ENCODE data around the gene STIMATE.

DNA sequence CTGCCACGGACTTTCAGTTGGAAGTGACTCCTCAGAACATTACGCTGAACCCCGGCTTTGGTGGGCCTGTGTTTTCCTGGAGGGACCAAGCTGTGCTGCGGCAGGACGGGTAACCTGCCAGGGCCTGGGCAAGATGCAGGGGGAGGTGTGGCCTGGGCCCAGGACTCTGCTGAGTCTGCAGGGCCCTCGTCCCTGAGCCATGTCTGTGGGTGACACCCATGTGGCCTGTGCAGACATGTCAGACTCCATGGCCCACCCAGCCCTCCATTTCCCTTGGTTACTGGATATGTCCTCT is 107.7 kb downstream of the STIMATE start:
- TF ChIP-seq, protein P1, sequence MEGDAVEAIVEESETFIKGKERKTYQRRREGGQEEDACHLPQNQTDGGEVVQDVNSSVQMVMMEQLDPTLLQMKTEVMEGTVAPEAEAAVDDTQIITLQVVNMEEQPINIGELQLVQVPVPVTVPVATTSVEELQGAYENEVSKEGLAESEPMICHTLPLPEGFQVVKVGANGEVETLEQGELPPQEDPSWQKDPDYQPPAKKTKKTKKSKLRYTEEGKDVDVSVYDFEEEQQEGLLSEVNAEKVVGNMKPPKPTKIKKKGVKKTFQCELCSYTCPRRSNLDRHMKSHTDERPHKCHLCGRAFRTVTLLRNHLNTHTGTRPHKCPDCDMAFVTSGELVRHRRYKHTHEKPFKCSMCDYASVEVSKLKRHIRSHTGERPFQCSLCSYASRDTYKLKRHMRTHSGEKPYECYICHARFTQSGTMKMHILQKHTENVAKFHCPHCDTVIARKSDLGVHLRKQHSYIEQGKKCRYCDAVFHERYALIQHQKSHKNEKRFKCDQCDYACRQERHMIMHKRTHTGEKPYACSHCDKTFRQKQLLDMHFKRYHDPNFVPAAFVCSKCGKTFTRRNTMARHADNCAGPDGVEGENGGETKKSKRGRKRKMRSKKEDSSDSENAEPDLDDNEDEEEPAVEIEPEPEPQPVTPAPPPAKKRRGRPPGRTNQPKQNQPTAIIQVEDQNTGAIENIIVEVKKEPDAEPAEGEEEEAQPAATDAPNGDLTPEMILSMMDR (conservative IDR thresholded peaks at IDR 0.05; ENCODE audit: low read length): no peak
- no peak for TF ChIP-seq EZH2phosphoT487 (IDR thresholded peaks at IDR 0.05; ENCODE audit: borderline replicate concordance, low read depth, low read length)

Measured in OCI-LY7 (cell line).